K562 (cell line): ENCODE data around the gene PPP1R12B. TPM values are rescaled to one million over a fixed set of nuclear protein-coding genes. Genes with fewer than 3 reads are reported as not detected.

ENCODE experiments used
- ATAC-seq: fragments of 200-7000 bp; cut with Tn5 transposase; 3 replicates; pipeline ENCODE4 v1.9.1; 2020; ENCODE audit warnings: moderate library complexity
- BruUV-seq: library from RNA; stranded (reverse); fragments of 400-500 nt; replicated peaks from 2 replicates; lab custom pipeline; 2021; lab: Mats Ljungman, UMichigan
- CTCF ChIA-PET: fragments of 300-600 bp; formaldehyde crosslinking; extraction: SDS; loops from one replicate; lab custom pipeline; 2021; ENCODE audit warnings: low intra/inter-chr PET ratio; lab: Yijun Ruan, JAX
- POLR2A ChIA-PET: fragments of 300-600, 350-650 bp; sonication (Branson Sonifier 250); formaldehyde crosslinking; extraction: SDS; loops from one replicate; lab custom pipeline; 2021; ENCODE audit warnings: antibody characterized with exemption, inconsistent platforms; lab: Yijun Ruan, JAX
- DNase-seq, 4 experiments: peaks; one replicate each; pipeline versions ENCODE4 v3.0.0 to v3.0.0-alpha.2; 2011 to 2018; ENCODE audit warnings: low spot score in 3 of 4, mixed read lengths in 3 of 4; ENCODE audit errors: extremely low read depth in 1 of 4
- FAIRE-seq: peaks from 2 replicates; lab custom pipeline; 2011; peaks lifted over from hg19 to GRCh38; lab: Jason Lieb, UNC
- H2AFZ ChIP-seq: 2 replicates; pipeline ENCODE4 v1.6.0; 2011; ENCODE audit warnings: low read depth, low read length, control low read depth, inconsistent platforms
- H3K27ac ChIP-seq: fragments of 200-600 bp; 3 replicates; pipeline ENCODE4 v1.8.0; 2011; ENCODE audit warnings: low read depth, mild to moderate bottlenecking, control low read depth, inconsistent platforms, low read length, moderate library complexity, mixed read lengths; ENCODE audit errors: extremely low read depth
- H3K27me3 ChIP-seq, 2 experiments: fragments of 300-600 bp in 1 of 2; 2 replicates in 1 of 2; 3 replicates in 1 of 2; pipeline versions ENCODE4 v1.6.0 to v1.8.0; 2011; ENCODE audit warnings: inconsistent platforms in 2 of 2, low read length in 2 of 2, mild to moderate bottlenecking in 1 of 2, mixed read lengths in 1 of 2, moderate library complexity in 1 of 2; ENCODE audit not compliant: control insufficient read depth in 2 of 2, insufficient read depth in 2 of 2
- H3K36me3 ChIP-seq: fragments of 300-600 bp; 3 replicates; pipeline ENCODE4 v1.8.0; 2011; ENCODE audit warnings: mild to moderate bottlenecking, low read length, inconsistent platforms; ENCODE audit not compliant: control insufficient read depth, insufficient read depth
- H3K4me1 ChIP-seq, 2 experiments: fragments of 200-600 bp in 1 of 2; replicated peaks in 1 of 2; 2 replicates in 1 of 2; 3 replicates in 1 of 2; pipeline versions ENCODE4 v1.5.1 to v1.8.0; 2011; ENCODE audit warnings: inconsistent platforms in 2 of 2, low read length in 2 of 2, mild to moderate bottlenecking in 1 of 2, mixed read lengths in 1 of 2, moderate library complexity in 1 of 2; ENCODE audit not compliant: control insufficient read depth in 2 of 2, insufficient read depth in 2 of 2
- H3K4me2 ChIP-seq: 2 replicates; pipeline ENCODE4 v1.6.1; 2011; ENCODE audit warnings: low read length, control low read depth, inconsistent platforms, mixed read lengths; ENCODE audit not compliant: insufficient read depth
- H3K4me3 ChIP-seq: fragments of 200-600 bp; sonication (generic), shearing (Covaris generic); 2 replicates; pipeline ENCODE4 v1.5.1; 2016; ENCODE audit warnings: control low read depth, inconsistent platforms
- H3K79me2 ChIP-seq: fragments of 200-600 bp; 3 replicates; pipeline ENCODE4 v1.8.0; 2011; ENCODE audit warnings: low read length, inconsistent platforms; ENCODE audit not compliant: control insufficient read depth, insufficient read depth
- H3K9ac ChIP-seq, 2 experiments: 2 replicates each; pipeline versions ENCODE4 v1.6.0 to v1.6.1; 2011; ENCODE audit warnings: low read depth in 2 of 2, low read length in 2 of 2, control low read depth in 1 of 2, inconsistent platforms in 1 of 2, mild to moderate bottlenecking in 1 of 2, mixed read lengths in 1 of 2; ENCODE audit not compliant: insufficient read depth in 1 of 2
- H3K9me1 ChIP-seq: one replicate; pipeline ENCODE4 v1.6.0; 2011; ENCODE audit warnings: inconsistent platforms, mild to moderate bottlenecking, low read length, moderate library complexity; ENCODE audit not compliant: control insufficient read depth, insufficient read depth
- H3K9me3 ChIP-seq: replicated peaks from 2 replicates; pipeline ENCODE4 v1.5.1; 2011; ENCODE audit warnings: low read depth, low read length, inconsistent platforms; ENCODE audit not compliant: control insufficient read depth, insufficient read depth
- H4K20me1 ChIP-seq: replicated peaks from 2 replicates; pipeline ENCODE4 v1.6.1; 2011; ENCODE audit warnings: low read length, inconsistent platforms, mixed read lengths; ENCODE audit not compliant: control insufficient read depth, insufficient read depth
- ADNP ChIP-seq: fragments of 200-800 bp; sonication (Bioruptor generic); IDR thresholded peaks from 2 replicates; pipeline ENCODE4 v1.6.1; 2016; ENCODE audit warnings: missing genetic modification characterization, missing compliant biosample characterization
- ARHGAP35 ChIP-seq: fragments of 450-650 bp; IDR thresholded peaks from 2 replicates; pipeline ENCODE4 v1.6.1; 2018; ENCODE audit not compliant: partially characterized antibody
- CREB3 ChIP-seq: fragments of 450-650 bp; conservative IDR thresholded peaks from 2 replicates; pipeline ENCODE4 v1.6.1; 2016; ENCODE audit warnings: missing genetic modification characterization, low read depth, mild to moderate bottlenecking, missing compliant biosample characterization, moderate library complexity
- CSDE1 ChIP-seq, 2 experiments: fragments of 450-650 bp; IDR thresholded peaks; 2 replicates each; pipeline ENCODE4 v1.6.1; 2016; ENCODE audit warnings: mild to moderate bottlenecking in 1 of 2
- CTBP1 ChIP-seq: fragments of 450-650 bp; IDR thresholded peaks from 2 replicates; pipeline ENCODE4 v1.6.1; 2016; ENCODE audit warnings: borderline replicate concordance
- FOXJ3 ChIP-seq: sonication (generic); formaldehyde crosslinking; IDR thresholded peaks from 2 replicates; pipeline ENCODE4 v1.4.0; 2020; ENCODE audit warnings: mild to moderate bottlenecking, missing genetic modification reagents
- HDAC2 ChIP-seq: fragments of 450-650 bp; IDR thresholded peaks from 2 replicates; pipeline ENCODE4 v1.6.1; 2016; ENCODE audit warnings: mild to moderate bottlenecking
- HMBOX1 ChIP-seq: sonication (generic); IDR thresholded peaks from 2 replicates; pipeline ENCODE4 v1.6.1; 2016
- HSF4 ChIP-seq: fragments of 250-450 bp; sonication (Bioruptor Pico); IDR thresholded peaks from 2 replicates; pipeline ENCODE4 v2.1.2; 2022; ENCODE audit warnings: mild to moderate bottlenecking, moderate library complexity, borderline replicate concordance
- JUND ChIP-seq, 2 experiments: IDR thresholded peaks; 2 replicates in 1 of 2; 3 replicates in 1 of 2; pipeline ENCODE4 v1.6.1; 2011; ENCODE audit warnings: borderline replicate concordance in 2 of 2, low read depth in 2 of 2, low read length in 2 of 2, improper control_type of control experiment in 1 of 2, missing biosample characterization in 1 of 2, missing genetic modification characterization in 1 of 2, missing genetic modification reagents in 1 of 2
- POLR2H ChIP-seq: IDR thresholded peaks from 2 replicates; pipeline ENCODE4 v1.6.1; 2016; ENCODE audit warnings: missing genetic modification characterization, low read depth, mild to moderate bottlenecking, control low read depth, missing compliant biosample characterization, moderate library complexity
- RCOR1 ChIP-seq, 2 experiments: IDR thresholded peaks; 2 replicates each; pipeline ENCODE4 v1.6.1; 2012; ENCODE audit warnings: low read depth in 2 of 2, low read length in 2 of 2, borderline replicate concordance in 1 of 2, improper control_type of control experiment in 1 of 2
- TBP ChIP-seq: optimal IDR thresholded peaks from 2 replicates; pipeline ENCODE3; 2011; ENCODE audit warnings: low read depth, low read length, improper control_type of control experiment
- TEAD4 ChIP-seq, 2 experiments: sonication (generic) in 1 of 2; formaldehyde crosslinking in 1 of 2; IDR thresholded peaks; 2 replicates each; pipeline versions ENCODE4 v1.6.1 to v1.8.0; 2012 to 2022; ENCODE audit warnings: borderline replicate concordance in 1 of 2, inconsistent platforms in 1 of 2, low read length in 1 of 2, mild to moderate bottlenecking in 1 of 2, missing genetic modification reagents in 1 of 2
- WGBS: fragments of 100-300 bp; shearing (Covaris generic); methylation state at CpG from one replicate; pipeline ENCODE4 v1.1.6; 2016; ENCODE audit warnings: low coverage, mixed read lengths; ENCODE audit not compliant: insufficient coverage; ENCODE audit errors: missing lambda C conversion rate; 5-methylcytosine and 5-hydroxymethylcytosine counted together
- in situ Hi-C: fragments of 300-500 bp; cut with MboI; formaldehyde crosslinking; loops from 4 replicates; pipeline ENCODE4 v1.15.0; 2018; ENCODE audit warnings: inconsistent platforms, mixed read lengths
- intact Hi-C: fragments of 100-400 bp; cut with micrococcal nuclease; formaldehyde crosslinking; loops from 2 replicates; pipeline ENCODE4 v1.14.2; 2022
- polyA plus RNA-seq, 8 experiments: library from polyadenylated mRNA; depleted of rRNA in 4 of 8; stranded (reverse) in 5 of 8; unstranded in 3 of 8; fragments of >200 nt; fragmentation: Nextera tagmentation in 2 of 8; fragmentation: Illumina TruSeq in 1 of 8; extraction: Ambion mirVana in 2 of 8; extraction: Trizol in 1 of 8; gene quantifications; 2 replicates each; pipeline versions ENCODE4 v1.2.1 to v1.2.3, GENCODE V29; 2011 to 2014; ENCODE audit warnings: inconsistent platforms in 1 of 8, missing spikeins in 1 of 8
- total RNA-seq, 7 experiments: library from RNA; depleted of rRNA in 6 of 7; stranded (reverse); fragments of >200 nt in 6 of 7; fragmentation: Illumina TruSeq in 2 of 7; extraction: Trizol in 2 of 7; gene quantifications; 2 replicates each; pipeline versions ENCODE4 v1.2.1 to v1.2.3, GENCODE V29; 2011 to 2021; ENCODE audit warnings: low replicate concordance in 1 of 7

The PPP1R12B gene
- total and polyA plus RNA-seq, 9 of the 15 experiments (the other 6 are each of a cell fraction or from before 2014, with no cell fraction given), result 0.73 to 16.9 (median 13.6) TPM

GRCh38 chr1:202349206-202349928 lies 868 bp downstream of the PPP1R12B start:
- Histone ChIP-seq H3K27me3 (no peaks in the 10 kb centered on the region), H3K79me2 (peaks cover 51% of the 10 kb centered on the region), H3K9me3 (no peaks in the 10 kb centered on the region), H3K4me1 (peaks cover 5 to 18% of the 10 kb centered on the region in 2 experiments), H3K36me3 (no peaks in the 10 kb centered on the region), H3K9me1 (no peaks in the 10 kb centered on the region), H4K20me1 (peaks cover 8% of the 10 kb centered on the region; the same call in 1 of the 2 replicates), H3K4me2 (peak overlapping the region; percentile 93), H3K27ac (peak overlapping the region; percentile 81), H3K4me3 (peak overlapping the region; percentile 77), H3K9ac (peak overlapping the region; percentile 83 to 97), H2AFZ (peak overlapping the region; percentile 95)
- no TSS peak for BruUV-seq
- 4% methylated on average over 12 of the region's 12 CpGs for WGBS
- in situ Hi-C loops (no loop called here), intact Hi-C loops (loop anchor here (10.0 kb wide), 2 partner anchors 255 to 365 kb away; partner anchors contain the start of gene SYT2)
- ChIA-PET CTCF (interaction anchor here (1.5 kb wide), 1 partner anchor 223 kb away, joined by 3 read pairs; no protein-coding TSS in a partner anchor), POLR2A (interaction anchor here (0.5 to 3.2 kb wide), 12 partner anchors 10 to 610 kb away, joined by 3 to 20 read pairs (median 4); no protein-coding TSS in a partner anchor)
- FAIRE-seq (peak; percentile 65), DNase-seq (peak; percentile 64 to 81 (median 66)), ATAC-seq (peak; percentile 18; the same call in 2 of the 3 replicates)
- TF ChIP-seq HMBOX1 (peak; percentile 80), CTBP1 (0 out of 2 replicates have a peak, but pooled peaks have one; percentile 2), HSF4 (CRISPR knock-in tag) (no peak), TBP (peak; percentile 40), FOXJ3 (CRISPR knock-in tag) (peak; percentile 63; the same call in 1 of the 2 replicates), POLR2H (tag) (no peak), ARHGAP35 (no peak), JUND (IDR thresholded peaks at IDR 0.05; ENCODE audit: borderline replicate concordance, low read depth, low read length) (no peak), JUND (tag; IDR thresholded peaks at IDR 0.05; ENCODE audit: borderline replicate concordance, low read depth, low read length) (0 out of 3 replicates have a peak, but pooled peaks have one; percentile 32), CSDE1 (IDR thresholded peaks at IDR 0.05) (peak in 1 of 2 experiments; percentile 96; a peak in 2 of 4 replicates), CREB3 (tag) (no peak), RCOR1 (IDR thresholded peaks at IDR 0.05; ENCODE audit: borderline replicate concordance in 1 of 2, low read depth in 2 of 2, low read length in 2 of 2) (0 out of 4 replicates have a peak, but pooled peaks of 1 of the 2 experiments have one; percentile 5), TEAD4 (IDR thresholded peaks at IDR 0.05; ENCODE audit: low read length) (peak; percentile 3; the same call in 1 of the 2 replicates), TEAD4 (CRISPR knock-in tag; IDR thresholded peaks at IDR 0.05; ENCODE audit: borderline replicate concordance) (no peak), HDAC2 (peak; percentile 11; the same call in 1 of the 2 replicates), ADNP (tag) (no peak)
